Activated CD8-positive, alpha-beta memory T cell treated with anti-CD3 and anti-CD28 coated beads, Interleukin-2, amount 10 ng/mL, durations not matched to agents 7 days and 5 days (primary cell): ENCODE measurements around the gene CDK17. TPM values are rescaled to one million over a fixed set of nuclear protein-coding genes. Genes with fewer than 3 reads are reported as not detected.

Experiments
- ATAC-seq: fragments of 150-1000 bp; cut with Tn5 transposase; one replicate; pipeline ENCODE4 v1.10.0; 2021; ENCODE audit warnings: moderate library complexity
- CTCF ChIA-PET: fragments of 350-600 bp; sonication (Branson Sonifier 250); formaldehyde crosslinking; loops from one replicate; lab custom pipeline; 2021; ENCODE audit warnings: antibody characterized with exemption; lab: Charles Lee
- DNase-seq: peaks from one replicate; pipeline ENCODE4 v3.0.0-alpha.2; 2020
- H3K27ac Mint-ChIP-seq: one replicate; pipeline ENCODE4 v1.8.0; 2021; ENCODE audit warnings: mild to moderate bottlenecking, mixed read lengths
- H3K27me3 Mint-ChIP-seq: one replicate; pipeline ENCODE4 v1.8.0; 2021; ENCODE audit warnings: mixed read lengths
- H3K36me3 Mint-ChIP-seq: one replicate; pipeline ENCODE4 v1.8.0; 2021; ENCODE audit warnings: mild to moderate bottlenecking, mixed read lengths
- H3K4me1 Mint-ChIP-seq: one replicate; pipeline ENCODE4 v1.8.0; 2021; ENCODE audit warnings: mixed read lengths
- H3K4me3 Mint-ChIP-seq: one replicate; pipeline ENCODE4 v1.8.0; 2021; ENCODE audit warnings: mild to moderate bottlenecking, moderate library complexity, mixed read lengths
- H3K9me3 Mint-ChIP-seq: one replicate; pipeline ENCODE4 v1.8.0; 2022; ENCODE audit warnings: low read depth, mixed read lengths
- total RNA-seq, 2 experiments: library from RNA; stranded (reverse); gene quantifications; one replicate each; pipeline ENCODE4 v1.2.3, GENCODE V29; 2021

CDK17 gene
- total RNA-seq, 2 experiments from 2014 or later, result 32.7 to 46.9 TPM

DNA sequence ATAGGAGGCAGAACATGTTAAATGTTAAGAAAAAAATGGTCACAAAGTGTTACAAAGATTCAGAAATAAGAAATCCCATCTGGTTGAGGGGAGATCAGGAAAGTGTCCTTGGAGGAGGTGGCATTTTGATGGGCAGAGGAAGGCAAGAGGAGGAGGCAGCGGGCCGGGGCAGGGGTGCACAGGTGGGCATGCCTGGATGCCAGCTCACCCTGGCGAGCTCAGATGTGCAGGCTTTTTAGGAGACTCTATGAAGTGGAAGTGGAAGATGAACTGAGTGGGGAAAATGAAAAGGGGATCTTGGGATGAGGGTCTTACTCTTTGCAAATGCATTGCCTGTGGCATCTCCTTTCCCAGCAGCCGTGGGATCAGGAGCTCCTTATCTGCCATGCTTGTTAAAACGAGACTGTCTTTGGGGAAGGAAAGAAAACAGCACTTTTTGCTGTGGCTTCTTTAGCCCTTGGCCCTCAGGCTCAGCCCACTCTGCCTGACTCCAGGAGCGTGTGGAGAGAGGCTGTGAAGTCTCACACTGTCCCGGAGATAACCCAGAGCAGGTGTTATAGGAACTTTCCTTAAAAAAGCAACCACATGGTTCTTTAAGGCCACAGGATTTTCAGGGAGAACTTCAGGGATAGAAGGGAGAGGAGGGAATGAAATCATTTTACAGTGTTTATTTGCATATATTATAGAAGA is 143.4 kb downstream of the CDK17 start:
- peaks cover 32% of the 10 kb centered on the region for H3K36me3 Mint-ChIP-seq
- ATAC-seq (no peak), DNase-seq (no peak)
- H3K27me3 Mint-ChIP-seq, result no peaks in the 10 kb centered on the region
- H3K27ac Mint-ChIP-seq, result no peak overlapping the region
- H3K4me1 Mint-ChIP-seq, result peaks cover 8% of the 10 kb centered on the region
- CTCF ChIA-PET, result no interaction called here
- no peaks in the 10 kb centered on the region for H3K9me3 Mint-ChIP-seq
- no peak overlapping the region for H3K4me3 Mint-ChIP-seq

DNA sequence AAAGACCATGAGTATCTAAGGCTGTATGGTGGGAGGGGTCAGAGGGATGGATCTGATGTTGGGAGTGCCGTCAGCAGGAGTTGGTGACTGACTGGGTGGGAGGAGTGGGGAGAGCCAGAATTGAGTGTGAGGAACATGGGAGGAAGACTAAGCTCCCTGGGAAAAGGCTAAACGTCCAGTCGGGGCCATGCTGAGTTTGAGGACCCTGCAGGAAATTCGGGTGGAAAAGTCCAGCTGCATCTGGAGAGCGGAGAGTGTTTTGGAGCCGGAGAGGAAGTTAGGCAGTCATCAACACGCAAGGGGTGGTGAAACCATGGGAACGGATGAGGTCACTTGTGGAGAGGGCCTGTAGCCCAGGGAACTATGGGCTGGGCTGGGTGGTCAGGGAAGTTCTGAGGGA is 145.2 kb downstream of the CDK17 start:
- Mint-ChIP-seq H3K27ac (no peak overlapping the region), H3K4me3 (no peak overlapping the region), H3K4me1 (peaks cover 17% of the 10 kb centered on the region), H3K27me3 (no peaks in the 10 kb centered on the region), H3K36me3 (peaks cover 25% of the 10 kb centered on the region), H3K9me3 (no peaks in the 10 kb centered on the region)
- DNase-seq, result no peak
- CTCF ChIA-PET, result interaction anchor here (1.1 kb wide), 1 partner anchor 144 kb away, joined by 3 read pairs; no protein-coding TSS in a partner anchor
- no peak for ATAC-seq

DNA sequence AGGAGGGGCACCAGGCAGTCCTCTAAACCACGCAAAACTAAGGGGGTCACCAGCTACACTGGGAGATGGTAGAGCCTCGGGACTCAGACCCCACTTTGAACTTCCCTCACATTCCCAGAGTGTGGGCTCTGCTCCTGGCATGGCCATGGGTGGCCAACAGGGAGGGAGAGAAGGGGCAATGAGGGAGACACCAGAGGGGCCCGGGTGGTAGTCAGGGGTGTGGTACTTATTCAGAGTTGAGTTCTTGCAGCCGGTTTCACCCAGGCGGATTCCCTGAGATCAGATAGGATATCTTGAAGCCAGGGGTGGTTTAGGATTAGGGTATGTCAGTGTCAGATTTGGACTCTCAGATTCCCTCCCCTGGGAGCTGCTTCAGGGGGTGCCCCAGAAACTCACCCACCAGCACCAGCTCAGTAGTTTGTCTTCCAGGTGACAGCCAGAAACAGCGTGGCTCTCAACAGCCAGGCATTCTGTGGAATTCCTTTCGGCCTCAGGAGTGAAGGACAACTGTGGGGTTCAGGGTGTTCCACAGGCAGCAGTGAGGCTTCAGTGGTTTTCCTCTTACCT is 150.0 kb downstream of the CDK17 start:
- Mint-ChIP-seq H3K27me3 (no peaks in the 10 kb centered on the region), H3K9me3 (no peaks in the 10 kb centered on the region), H3K4me1 (peaks cover 30% of the 10 kb centered on the region), H3K36me3 (peaks cover 39% of the 10 kb centered on the region), H3K4me3 (no peak overlapping the region), H3K27ac (peak overlapping the region; percentile 17)
- DNase-seq, result peak; percentile 36
- CTCF ChIA-PET, result no interaction called here
- ATAC-seq, result no peak

DNA sequence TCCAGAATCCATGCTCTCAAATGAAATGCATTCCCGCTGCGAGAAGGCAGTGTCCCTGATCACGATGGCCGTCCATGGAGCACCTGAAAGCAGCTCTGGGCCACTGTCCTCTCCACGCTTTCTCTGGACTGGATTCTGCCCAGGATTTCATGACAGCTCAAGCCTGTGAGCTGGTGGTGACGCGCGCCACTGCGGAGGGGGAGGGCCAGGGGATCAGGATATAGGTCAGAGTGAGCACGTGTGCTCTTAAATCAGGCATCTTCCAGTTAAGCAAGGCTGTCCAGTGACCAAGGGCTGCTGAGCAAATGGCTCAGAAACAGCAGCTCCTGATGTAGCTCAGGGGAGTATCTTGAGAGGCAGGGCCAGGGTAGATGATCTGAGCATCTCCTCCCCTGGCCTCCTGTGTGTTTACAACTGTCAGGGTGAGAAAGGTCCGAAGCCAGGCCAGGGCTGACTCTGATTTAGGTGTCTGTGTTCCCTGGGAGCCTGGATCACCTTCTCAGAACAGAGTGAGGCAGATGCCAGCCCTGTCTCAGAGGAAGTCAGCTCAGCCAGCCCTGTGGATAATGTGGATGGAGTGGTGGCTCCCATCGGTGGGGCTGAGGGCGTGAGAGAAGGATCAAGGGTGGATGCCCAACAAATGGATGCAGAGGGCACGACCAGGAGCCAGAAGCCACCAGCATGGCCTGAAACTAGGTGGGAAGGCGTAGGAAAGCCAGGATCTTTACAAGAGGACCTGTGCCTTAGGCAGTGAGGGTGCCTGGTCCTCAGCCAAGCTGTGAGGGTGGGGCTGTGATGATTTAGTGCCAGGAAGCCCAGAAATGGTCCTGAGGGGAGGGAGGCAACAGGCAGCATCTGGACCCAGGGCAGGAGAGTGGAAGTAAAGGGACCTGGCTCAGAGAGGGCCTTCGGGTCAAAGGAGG is 150.8 kb downstream of the CDK17 start:
- Mint-ChIP-seq H3K4me1 (peaks cover 29% of the 10 kb centered on the region), H3K27ac (peak overlapping the region; percentile 17), H3K36me3 (peaks cover 36% of the 10 kb centered on the region), H3K9me3 (no peaks in the 10 kb centered on the region), H3K4me3 (no peak overlapping the region), H3K27me3 (no peaks in the 10 kb centered on the region)
- CTCF ChIA-PET, result no interaction called here
- DNase-seq (peak; percentile 36), ATAC-seq (no peak)

DNA sequence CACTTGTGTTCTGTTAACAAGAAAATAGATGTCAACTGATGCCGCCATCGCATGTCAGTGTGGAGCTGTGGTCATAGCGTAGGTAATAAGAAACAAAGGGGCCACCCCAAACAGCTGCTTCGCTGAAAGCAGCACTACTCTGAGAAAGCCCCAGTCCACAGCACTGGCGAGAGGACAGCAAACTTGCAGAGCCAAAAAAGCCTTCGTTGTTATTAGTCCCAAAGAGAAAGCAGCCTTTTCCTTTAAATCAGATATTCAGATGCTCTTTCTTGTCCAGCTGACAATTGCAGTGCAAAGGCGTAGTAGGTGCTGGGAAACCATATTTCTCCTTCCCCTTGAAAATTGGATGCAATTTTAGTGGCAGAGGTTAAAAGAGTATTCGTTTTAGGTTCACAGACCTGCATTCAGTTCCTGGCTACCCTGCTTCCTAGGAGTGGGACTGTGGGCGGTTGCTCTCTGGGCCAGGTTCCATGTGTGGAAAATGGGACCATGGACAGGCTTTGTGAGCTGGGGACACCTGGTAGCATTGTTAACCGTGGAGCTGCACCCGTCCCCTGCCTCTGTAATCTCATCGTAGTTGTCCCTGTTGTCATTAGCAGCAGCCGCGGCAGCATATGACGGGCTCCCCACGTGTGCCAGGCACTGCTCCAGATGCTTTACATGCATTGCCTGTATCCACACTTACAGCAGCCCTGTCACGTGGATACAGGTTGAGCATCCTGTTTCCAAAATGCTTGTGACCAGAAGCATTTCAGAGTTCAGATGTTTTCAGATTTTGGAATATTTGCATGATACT is 151.9 kb downstream of the CDK17 start:
- peaks cover 28% of the 10 kb centered on the region for H3K4me1 Mint-ChIP-seq
- no peak overlapping the region for H3K4me3 Mint-ChIP-seq
- CTCF ChIA-PET, result no interaction called here
- no peak overlapping the region for H3K27ac Mint-ChIP-seq
- ATAC-seq (no peak), DNase-seq (no peak)
- no peaks in the 10 kb centered on the region for H3K9me3 Mint-ChIP-seq
- no peaks in the 10 kb centered on the region for H3K27me3 Mint-ChIP-seq
- H3K36me3 Mint-ChIP-seq, result peaks cover 36% of the 10 kb centered on the region

DNA sequence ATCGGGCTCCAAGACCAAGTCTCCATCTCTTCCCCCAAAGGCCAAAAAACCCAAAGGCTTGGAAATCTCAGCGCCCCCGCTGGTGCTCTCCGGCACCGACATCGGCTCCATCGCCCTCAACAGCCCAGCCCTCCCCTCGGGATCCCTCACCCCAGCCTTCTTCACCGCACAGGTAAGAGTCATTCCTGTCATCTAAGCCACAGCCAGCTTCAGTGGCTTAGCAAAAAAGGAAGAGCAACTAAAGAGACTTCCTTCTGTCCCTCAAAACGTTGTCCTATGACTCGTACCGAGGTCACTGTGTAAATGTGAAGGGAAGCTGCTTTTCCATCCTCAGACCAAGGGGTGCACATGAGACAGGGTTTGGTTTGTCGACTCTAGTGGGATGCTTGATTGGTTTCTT is 152.7 kb downstream of the CDK17 start:
- H3K4me1 Mint-ChIP-seq, result peaks cover 35% of the 10 kb centered on the region
- DNase-seq (no peak), ATAC-seq (no peak)
- CTCF ChIA-PET, result no interaction called here
- no peak overlapping the region for H3K27ac Mint-ChIP-seq
- H3K27me3 Mint-ChIP-seq, result no peaks in the 10 kb centered on the region
- H3K36me3 Mint-ChIP-seq, result peaks cover 34% of the 10 kb centered on the region
- H3K4me3 Mint-ChIP-seq, result no peak overlapping the region
- H3K9me3 Mint-ChIP-seq, result no peaks in the 10 kb centered on the region

DNA sequence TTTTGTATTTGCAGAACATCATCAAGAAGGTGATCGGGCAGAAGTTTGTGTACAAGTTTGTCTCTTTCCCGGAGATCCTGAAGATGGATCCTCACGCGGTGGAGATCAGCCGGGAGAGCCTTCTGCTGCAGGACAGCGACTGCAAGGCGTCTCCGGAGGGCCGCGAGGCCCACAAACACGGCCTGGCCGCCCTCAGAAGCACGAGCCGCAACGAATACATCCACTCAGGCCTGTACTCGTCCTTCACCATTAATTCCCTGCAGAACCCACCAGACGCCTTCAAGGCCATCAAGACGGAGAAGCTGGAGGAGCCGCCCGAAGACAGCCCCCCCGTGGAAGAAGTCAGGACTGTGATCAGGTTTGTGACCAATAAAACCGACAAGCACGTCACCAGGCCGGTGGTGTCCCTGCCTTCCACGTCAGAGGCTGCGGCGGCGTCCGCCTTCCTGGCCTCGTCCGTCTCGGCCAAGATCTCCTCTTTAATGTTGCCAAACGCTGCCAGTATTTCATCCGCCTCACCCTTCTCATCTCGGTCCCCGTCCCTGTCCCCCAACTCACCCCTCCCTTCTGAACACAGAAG is 153.2 kb downstream of the CDK17 start:
- ATAC-seq (no peak), DNase-seq (no peak)
- Mint-ChIP-seq H3K27ac (no peak overlapping the region), H3K4me1 (peaks cover 40% of the 10 kb centered on the region), H3K4me3 (no peak overlapping the region), H3K9me3 (no peaks in the 10 kb centered on the region), H3K27me3 (no peaks in the 10 kb centered on the region), H3K36me3 (peaks cover 29% of the 10 kb centered on the region)
- CTCF ChIA-PET, result interaction anchor here (1.5 kb wide), 1 partner anchor 228 kb away, joined by 4 read pairs; no protein-coding TSS in a partner anchor

DNA sequence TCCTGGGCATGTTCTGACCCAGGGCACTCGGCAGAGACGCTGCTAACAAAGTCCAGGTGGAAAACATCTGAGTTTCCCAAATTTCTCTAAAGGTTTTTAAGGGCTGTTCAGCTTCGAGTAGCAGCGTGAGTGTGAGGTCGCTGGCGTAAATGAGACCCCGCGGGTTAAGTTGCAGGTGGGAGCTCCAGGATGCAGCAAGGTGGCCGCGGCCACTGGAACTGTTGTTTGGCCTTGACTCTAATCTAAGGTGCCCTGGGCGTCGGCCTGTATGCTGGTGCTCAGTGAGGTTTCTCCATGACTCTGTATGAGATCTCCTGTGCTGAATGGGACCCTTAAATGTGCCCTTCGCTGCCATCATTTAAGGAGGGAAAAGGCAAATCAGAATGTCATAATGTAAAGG is 155.4 kb downstream of the CDK17 start:
- H3K36me3 Mint-ChIP-seq, result peaks cover 20% of the 10 kb centered on the region
- H3K27me3 Mint-ChIP-seq, result no peaks in the 10 kb centered on the region
- no peak overlapping the region for H3K27ac Mint-ChIP-seq
- peaks cover 41% of the 10 kb centered on the region for H3K4me1 Mint-ChIP-seq
- CTCF ChIA-PET, result no interaction called here
- H3K9me3 Mint-ChIP-seq, result no peaks in the 10 kb centered on the region
- H3K4me3 Mint-ChIP-seq, result no peak overlapping the region
- DNase-seq (no peak), ATAC-seq (no peak)

DNA sequence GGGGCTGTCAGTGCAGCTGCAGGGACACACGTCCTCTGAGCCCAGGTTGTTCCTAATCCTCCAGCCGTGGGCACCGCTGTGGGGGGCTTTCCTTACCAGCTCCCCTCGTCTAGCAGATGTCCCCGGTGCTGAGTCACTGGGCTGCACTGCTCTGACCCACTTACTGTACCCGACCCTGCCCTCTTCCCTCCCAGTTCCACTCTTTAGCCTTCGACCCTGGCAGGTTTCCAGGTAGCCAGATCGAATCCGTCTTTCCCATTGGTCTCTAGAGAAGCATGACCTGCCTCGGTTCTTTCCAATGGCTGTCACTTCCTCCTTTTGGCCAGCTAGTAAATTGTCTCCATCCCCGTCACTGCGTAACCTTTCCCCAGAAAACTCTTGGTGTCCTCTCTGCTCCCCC is 157.6 kb downstream of the CDK17 start:
- H3K27ac Mint-ChIP-seq, result peak overlapping the region; percentile 83
- CTCF ChIA-PET, result interaction anchor here (1.3 to 1.7 kb wide), 3 partner anchors 28 to 274 kb away, joined by 5 to 6 read pairs (median 6); partner anchors contain the start of gene CDK17
- DNase-seq, result no peak
- H3K4me1 Mint-ChIP-seq, result peaks cover 49% of the 10 kb centered on the region
- no peak overlapping the region for H3K4me3 Mint-ChIP-seq
- H3K36me3 Mint-ChIP-seq, result peaks cover 12% of the 10 kb centered on the region
- H3K27me3 Mint-ChIP-seq, result no peaks in the 10 kb centered on the region
- no peak for ATAC-seq
- H3K9me3 Mint-ChIP-seq, result no peaks in the 10 kb centered on the region

DNA sequence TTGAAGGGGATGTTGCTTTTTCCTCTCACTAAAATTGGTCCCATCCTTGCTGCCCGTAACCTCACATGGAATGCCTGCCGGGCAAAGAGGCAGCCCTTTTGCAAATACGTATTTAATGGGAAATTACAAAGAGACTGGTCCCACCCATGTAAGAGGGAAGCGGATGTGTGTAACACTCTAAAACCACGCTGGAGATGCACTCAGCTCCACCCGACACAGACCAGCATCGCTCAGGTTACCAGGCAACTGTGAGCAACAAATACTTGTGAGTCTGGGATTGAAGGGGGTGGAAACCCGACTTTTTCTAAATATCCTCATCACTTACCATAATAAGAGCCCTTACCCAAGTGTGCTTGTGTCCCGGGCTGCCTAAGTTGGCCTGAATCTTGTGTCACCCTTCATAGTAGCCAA is 158.4 kb downstream of the CDK17 start:
- Mint-ChIP-seq H3K4me1 (peaks cover 50% of the 10 kb centered on the region), H3K27ac (peak overlapping the region; percentile 83), H3K9me3 (no peaks in the 10 kb centered on the region), H3K4me3 (peak overlapping the region; percentile 60), H3K36me3 (peaks cover 9% of the 10 kb centered on the region), H3K27me3 (no peaks in the 10 kb centered on the region)
- DNase-seq (peak; percentile 91), ATAC-seq (peak; percentile 94)
- CTCF ChIA-PET, result interaction anchor here (1.3 to 1.7 kb wide), 3 partner anchors 27 to 275 kb away, joined by 5 to 6 read pairs (median 6); partner anchors contain the start of gene CDK17

DNA sequence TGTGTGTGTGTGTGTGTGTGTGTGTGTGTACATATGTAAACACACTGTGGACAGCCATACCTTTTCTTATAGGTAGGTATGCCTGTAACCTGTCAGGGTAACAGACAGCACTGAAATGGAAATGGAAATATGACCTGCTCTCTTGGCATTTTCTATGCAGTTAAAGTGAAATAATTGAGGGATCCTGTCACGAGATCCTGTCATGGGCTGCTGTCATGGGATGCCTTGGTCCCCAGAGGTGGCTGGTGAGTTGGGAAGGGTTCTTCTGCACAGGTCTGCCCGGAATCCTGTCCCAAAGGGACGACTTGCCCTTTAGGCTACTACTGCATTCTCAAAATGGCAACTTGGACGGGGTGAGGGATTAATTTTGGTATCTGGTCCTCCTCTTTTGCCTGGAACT is 158.8 kb downstream of the CDK17 start:
- no peak for ATAC-seq
- Mint-ChIP-seq H3K27ac (peak overlapping the region; percentile 83), H3K4me1 (peaks cover 51% of the 10 kb centered on the region), H3K9me3 (no peaks in the 10 kb centered on the region), H3K36me3 (peaks cover 9% of the 10 kb centered on the region), H3K27me3 (no peaks in the 10 kb centered on the region), H3K4me3 (peak overlapping the region; percentile 60)
- no peak for DNase-seq
- CTCF ChIA-PET, result interaction anchor here (1.3 to 4.7 kb wide), 5 partner anchors 26 to 275 kb away, joined by 5 to 21 read pairs (median 6); partner anchors contain the start of gene CDK17

DNA sequence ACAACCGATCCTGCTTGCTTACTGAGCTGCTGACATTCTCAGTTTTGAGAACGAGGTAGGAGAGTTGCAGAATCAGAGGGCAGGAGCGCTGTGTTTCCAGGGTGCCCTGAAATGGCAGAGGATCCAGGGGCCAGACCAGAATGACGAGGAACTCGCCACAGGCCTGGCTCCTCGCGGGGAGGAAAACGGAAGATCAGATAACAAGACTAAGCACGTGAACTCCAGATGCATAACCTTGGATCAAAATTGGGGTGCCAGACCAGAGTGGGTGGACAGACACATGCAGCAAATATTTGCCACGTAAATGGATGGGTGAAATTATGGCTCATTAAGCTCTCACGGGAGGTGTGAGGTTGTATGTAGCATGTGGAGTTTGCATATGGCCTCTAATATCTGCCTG is 159.6 kb downstream of the CDK17 start:
- H3K9me3 Mint-ChIP-seq, result no peaks in the 10 kb centered on the region
- H3K4me1 Mint-ChIP-seq, result peaks cover 57% of the 10 kb centered on the region
- H3K36me3 Mint-ChIP-seq, result peaks cover 11% of the 10 kb centered on the region
- ATAC-seq, result no peak
- DNase-seq, result no peak
- H3K27ac Mint-ChIP-seq, result no peak overlapping the region
- no peaks in the 10 kb centered on the region for H3K27me3 Mint-ChIP-seq
- CTCF ChIA-PET, result interaction anchor here (1.5 to 4.7 kb wide), 3 partner anchors 25 to 180 kb away, joined by 3 to 21 read pairs (median 9); partner anchors contain the start of gene CDK17
- H3K4me3 Mint-ChIP-seq, result no peak overlapping the region
